CD4-positive, alpha-beta T cell (primary cell): ENCODE results near the gene CEP68. TPM values are rescaled to one million over a fixed set of nuclear protein-coding genes. Genes with fewer than 3 reads are reported as not detected.

Experiments used
- ATAC-seq: fragments of 200-7000 bp; cut with Tn5 transposase; one replicate; pipeline ENCODE4 v1.10.0; 2022; ENCODE audit warnings: mild to moderate bottlenecking; ENCODE audit not compliant: poor library complexity
- CTCF ChIA-PET: fragments of 350-600 bp; sonication (Branson Sonifier 250); formaldehyde crosslinking; loops from one replicate; lab custom pipeline; 2021; ENCODE audit warnings: antibody characterized with exemption, inconsistent platforms; lab: Charles Lee
- POLR2A ChIA-PET: fragments of 350-600 bp; sonication (Branson Sonifier 250); formaldehyde crosslinking; loops from one replicate; lab custom pipeline; 2021; ENCODE audit warnings: antibody characterized with exemption, inconsistent platforms; lab: Charles Lee
- DNase-seq, 14 experiments: peaks; one replicate each; pipeline ENCODE4 v3.0.0-alpha.2; 2013 to 2020; ENCODE audit warnings: mixed read lengths in 2 of 14
- H3K27ac ChIP-seq, 2 donors: one replicate each; pipeline versions ENCODE4 v1.5.1 to v1.7.0; 2013; ENCODE audit warnings: low read length in 2 of 2, low read depth in 1 of 2, mild to moderate bottlenecking in 1 of 2
- H3K27me3 ChIP-seq, 2 experiments: 1 replicate in 1 of 2; 2 replicates in 1 of 2; pipeline versions ENCODE4 v1.6.1 to v1.7.0; 2013; ENCODE audit warnings: low read length in 2 of 2, control low read depth in 1 of 2, mild to moderate bottlenecking in 1 of 2, moderate library complexity in 1 of 2; ENCODE audit not compliant: insufficient read depth in 2 of 2, control insufficient read depth in 1 of 2
- H3K36me3 ChIP-seq: one replicate; pipeline ENCODE4 v1.6.1; 2013; ENCODE audit warnings: low read length, control low read depth; ENCODE audit not compliant: insufficient read depth
- H3K4me1 ChIP-seq: one replicate; pipeline ENCODE4 v1.6.1; 2013; ENCODE audit warnings: low read length, control low read depth; ENCODE audit not compliant: insufficient read depth
- H3K4me3 ChIP-seq: one replicate; pipeline ENCODE4 v1.5.1; 2013; ENCODE audit warnings: mild to moderate bottlenecking, low read length, moderate library complexity
- H3K9me3 ChIP-seq, 2 experiments: 1 replicate in 1 of 2; 2 replicates in 1 of 2; pipeline versions ENCODE4 v1.6.1 to v1.7.0; 2013; ENCODE audit warnings: low read length in 2 of 2, mild to moderate bottlenecking in 2 of 2, control low read depth in 1 of 2, moderate library complexity in 1 of 2; ENCODE audit not compliant: control insufficient read depth in 1 of 2, insufficient read depth in 1 of 2
- H3K27ac Mint-ChIP-seq: one replicate; pipeline ENCODE4 v1.8.0; 2020; ENCODE audit warnings: mixed read lengths
- H3K27me3 Mint-ChIP-seq: one replicate; pipeline ENCODE4 v1.8.0; 2021; ENCODE audit warnings: mixed read lengths
- H3K36me3 Mint-ChIP-seq: one replicate; pipeline ENCODE4 v1.8.0; 2021; ENCODE audit warnings: low read depth, mixed read lengths
- H3K4me1 Mint-ChIP-seq: one replicate; pipeline ENCODE4 v1.8.0; 2021; ENCODE audit warnings: low read depth, mixed read lengths
- H3K4me3 Mint-ChIP-seq: one replicate; pipeline ENCODE4 v1.8.0; 2020; ENCODE audit warnings: mild to moderate bottlenecking, mixed read lengths
- H3K9me3 Mint-ChIP-seq: one replicate; pipeline ENCODE4 v1.8.0; 2020; ENCODE audit warnings: mixed read lengths
- CTCF ChIP-seq: fragments of 200-600 bp; IDR thresholded peaks from one replicate; pipeline ENCODE4 v1.8.0; 2022; ENCODE audit warnings: antibody characterized with exemption, mild to moderate bottlenecking
- intact Hi-C, 2 experiments: fragments of 100-400 bp; cut with DNase I in 1 of 2; cut with micrococcal nuclease in 1 of 2; formaldehyde crosslinking; loops; one replicate each; pipeline versions ENCODE4 v1.15.1 to v1.9.0; 2023 to 2025; cut with DNase I, micrococcal nuclease
- total RNA-seq, 174 experiments: library from RNA in 2 of 174; stranded (reverse) in 2 of 174; gene quantifications; one replicate each; pipeline ENCODE4 v1.2.3 and lab custom pipeline; 2021 to 2026

Gene CEP68
- total RNA-seq, 2 experiments from 2014 or later = 19.4 to 20.1 TPM

- Histone ChIP-seq H3K9me3 (no peaks in the 10 kb centered on the region), H3K4me3 (no peak overlapping the region), H3K27me3 (no peaks in the 10 kb centered on the region), H3K4me1 (peaks cover 29% of the 10 kb centered on the region), H3K27ac (no peak overlapping the region), H3K36me3 (peaks cover 70% of the 10 kb centered on the region)
- ATAC-seq = no peak
- peak overlapping the region; percentile 60 for H3K27ac Mint-ChIP-seq
- H3K27me3 Mint-ChIP-seq = no peaks in the 10 kb centered on the region
- ChIA-PET CTCF (no interaction called here), POLR2A (interaction anchor here (0.6 to 4.0 kb wide), 2 partner anchors 15 to 135 kb away, joined by 3 to 24 read pairs; partner anchors contain the start of gene CEP68)
- no peak for TF ChIP-seq CTCF
- H3K9me3 Mint-ChIP-seq = no peaks in the 10 kb centered on the region
- DNase-seq = no peak
- peaks cover 24% of the 10 kb centered on the region for H3K4me1 Mint-ChIP-seq
- H3K4me3 Mint-ChIP-seq = no peak overlapping the region
- intact Hi-C loops = loop anchor here in 1 of 2 experiments (5.0 kb wide), 1 partner anchor 56 kb away; no protein-coding TSS in a partner anchor
- H3K36me3 Mint-ChIP-seq = peaks cover 60% of the 10 kb centered on the region
These were observed 14.6 kb downstream of the CEP68 start for GRCh38 chr2:65070856-65071255.

GRCh38 chr2:65071499-65072180 lies 15.4 kb downstream of the CEP68 start:
- intact Hi-C loops = loop anchor here in 1 of 2 experiments (5.0 kb wide), 1 partner anchor 56 kb away; no protein-coding TSS in a partner anchor
- Mint-ChIP-seq H3K36me3 (peaks cover 68% of the 10 kb centered on the region), H3K4me3 (no peak overlapping the region), H3K4me1 (peaks cover 23% of the 10 kb centered on the region), H3K9me3 (no peaks in the 10 kb centered on the region), H3K27ac (peak overlapping the region; percentile 60), H3K27me3 (no peaks in the 10 kb centered on the region)
- no peaks in the 10 kb centered on the region for H3K9me3 ChIP-seq
- DNase-seq (peak in 1 of 14 experiments; percentile 35), ATAC-seq (no peak)
- no peak overlapping the region for H3K27ac ChIP-seq
- POLR2A ChIA-PET = interaction anchor here (4.0 kb wide), 1 partner anchor 15 kb away, joined by 24 read pairs; the partner anchor contains the start of gene CEP68
- H3K27me3 ChIP-seq = no peaks in the 10 kb centered on the region
- no peak for TF ChIP-seq CTCF
- H3K4me3 ChIP-seq = no peak overlapping the region
- H3K36me3 ChIP-seq = peaks cover 70% of the 10 kb centered on the region
- peaks cover 24% of the 10 kb centered on the region for H3K4me1 ChIP-seq
- CTCF ChIA-PET = no interaction called here

- no peaks in the 10 kb centered on the region for H3K9me3 Mint-ChIP-seq
- H3K27me3 Mint-ChIP-seq = no peaks in the 10 kb centered on the region
- TF ChIP-seq CTCF = no peak
- no peak for DNase-seq
- H3K36me3 ChIP-seq = peaks cover 73% of the 10 kb centered on the region
- ChIA-PET CTCF (interaction anchor here (0.6 kb wide), 1 partner anchor 501 kb away, joined by 4 read pairs; no protein-coding TSS in a partner anchor), POLR2A (interaction anchor here (4.0 kb wide), 1 partner anchor 16 kb away, joined by 24 read pairs; the partner anchor contains the start of gene CEP68)
- no peak for ATAC-seq
- H3K4me3 Mint-ChIP-seq = no peak overlapping the region
- no peak overlapping the region for H3K4me3 ChIP-seq
- intact Hi-C loops = loop anchor here in 1 of 2 experiments (5.0 kb wide), 1 partner anchor 55 kb away; no protein-coding TSS in a partner anchor
- H3K36me3 Mint-ChIP-seq = peaks cover 70% of the 10 kb centered on the region
- no peaks in the 10 kb centered on the region for H3K27me3 ChIP-seq
- H3K4me1 ChIP-seq = peaks cover 20% of the 10 kb centered on the region
- H3K27ac Mint-ChIP-seq = peak overlapping the region; percentile 20
- no peak overlapping the region for H3K27ac ChIP-seq
- no peaks in the 10 kb centered on the region for H3K9me3 ChIP-seq
- peaks cover 16% of the 10 kb centered on the region for H3K4me1 Mint-ChIP-seq
These were observed 16.2 kb downstream of the CEP68 start for GRCh38 chr2:65072181-65072970.
